GM18508 (cell line): ENCODE data around the gene SPRN.
"Not testable (repeated sequence)": the region's sequence is repeated elsewhere in the genome, so short reads cannot be mapped to it uniquely, and the experiment has no call there.

Experiments used
- ATAC-seq: cut with Tn5 transposase; IDR thresholded peaks from one replicate; pipeline ENCODE4 v1.9.1; 2021; ENCODE audit warnings: moderate number of reproducible peaks; ENCODE audit not compliant: insufficient read depth, unreplicated experiment

SPRN gene, protein sequence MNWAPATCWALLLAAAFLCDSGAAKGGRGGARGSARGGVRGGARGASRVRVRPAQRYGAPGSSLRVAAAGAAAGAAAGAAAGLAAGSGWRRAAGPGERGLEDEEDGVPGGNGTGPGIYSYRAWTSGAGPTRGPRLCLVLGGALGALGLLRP

DNA sequence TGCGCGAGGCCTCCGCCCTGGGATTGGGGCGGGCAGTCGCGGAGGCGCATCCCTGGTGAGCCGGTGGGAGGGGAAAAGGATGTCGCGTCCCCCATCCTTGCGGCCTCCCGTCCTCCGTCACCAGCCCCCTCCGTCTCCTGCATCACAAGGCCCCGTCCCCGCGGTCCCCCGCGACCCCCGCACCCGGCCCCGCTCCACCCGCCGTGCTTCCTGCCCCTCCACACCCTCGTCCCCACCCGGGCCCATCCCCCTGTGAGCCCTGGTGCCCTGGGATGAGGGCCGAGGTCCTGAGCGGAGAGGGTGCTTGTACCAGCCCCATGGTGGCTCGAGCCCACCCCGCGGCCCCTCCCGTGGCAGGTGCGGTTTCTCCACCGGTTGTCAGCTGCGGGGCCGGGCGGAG is at the start of gene SPRN:
TSS of gene SPRN (minus strand) at position 25 of the 400 bp plus-strand sequence. CDS start 944 bp downstream, outside the sequence.
- not testable (repeated sequence) for ATAC-seq

DNA sequence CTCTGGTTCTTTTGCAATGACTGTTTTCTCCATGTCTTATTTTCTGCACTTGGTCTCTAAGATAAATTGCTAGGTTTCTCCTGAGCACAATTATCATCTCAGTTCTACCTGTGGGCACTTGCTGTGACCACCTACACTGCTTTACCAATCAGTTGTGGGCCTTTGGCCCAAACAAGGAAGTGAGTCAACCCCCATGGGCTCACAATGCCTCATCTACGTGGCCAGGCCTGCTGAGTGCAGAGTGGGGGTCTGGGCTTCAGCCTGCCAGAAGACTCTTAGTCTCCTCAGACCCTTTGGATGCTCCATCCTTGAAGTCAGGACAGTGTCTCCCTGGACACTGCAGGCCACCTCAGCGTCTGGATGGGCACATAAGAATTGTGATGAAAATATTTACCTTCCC is 49.6 kb upstream of the SPRN start:
- ATAC-seq, result no peak

DNA sequence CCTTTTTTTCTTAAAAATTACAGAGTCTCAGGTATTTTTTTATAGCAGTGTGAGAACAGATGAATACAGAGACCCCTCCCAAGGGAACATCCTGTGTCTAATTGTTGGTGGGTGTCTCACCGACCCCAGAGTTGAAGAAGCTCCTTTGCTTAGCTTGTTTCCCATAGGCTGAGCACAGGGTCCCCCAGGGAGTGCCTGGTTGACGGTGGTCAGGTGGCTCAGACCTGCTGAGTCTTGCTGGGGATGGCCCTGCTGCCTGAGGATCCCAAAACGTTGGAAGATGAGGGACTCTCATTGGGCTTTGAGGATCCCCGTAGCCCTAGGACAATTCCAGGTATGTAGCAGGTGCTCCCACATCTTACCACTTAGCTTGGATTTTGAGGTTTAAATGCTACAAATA is 48.8 kb upstream of the SPRN start:
- no peak for ATAC-seq

DNA sequence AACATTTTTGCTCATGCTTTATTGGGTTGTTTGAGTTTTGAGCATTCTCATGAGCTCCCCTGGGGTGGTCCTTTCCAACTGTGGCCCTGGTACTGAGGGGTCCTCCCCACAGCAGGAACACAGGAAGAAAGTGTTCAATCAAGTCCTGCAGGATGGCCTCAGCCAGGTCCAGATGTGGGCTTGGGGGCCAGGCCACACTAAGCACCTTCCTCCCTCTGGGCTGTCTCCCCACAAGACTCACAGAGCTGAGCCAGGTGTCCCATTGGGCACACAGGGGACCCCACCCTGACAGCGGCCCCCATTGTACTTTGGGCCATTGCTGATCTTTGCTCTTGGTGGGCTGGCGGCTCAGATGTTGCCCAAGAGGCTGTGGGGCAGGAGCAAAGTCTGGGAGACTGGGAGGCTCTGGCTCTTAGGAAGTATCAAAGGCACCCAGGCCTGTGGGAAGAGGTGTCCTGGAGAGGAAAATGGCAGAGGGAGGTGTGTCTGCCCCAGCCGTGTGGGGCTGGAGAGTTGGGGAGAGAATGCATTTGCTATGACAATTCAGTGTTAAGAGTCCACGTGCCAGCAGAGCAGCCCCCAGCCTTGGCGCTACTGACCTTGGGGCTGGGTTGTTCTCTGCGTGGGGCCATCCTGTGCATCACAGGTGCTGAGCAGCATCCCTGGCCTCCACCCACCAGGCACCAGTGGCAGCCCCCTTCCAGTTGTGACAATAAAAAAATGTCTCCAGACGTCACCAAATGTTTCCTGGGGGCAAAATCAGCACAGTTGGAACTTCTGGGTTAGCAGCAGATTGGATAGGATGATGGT is 47.1 kb upstream of the SPRN start:
- no peak for ATAC-seq

DNA sequence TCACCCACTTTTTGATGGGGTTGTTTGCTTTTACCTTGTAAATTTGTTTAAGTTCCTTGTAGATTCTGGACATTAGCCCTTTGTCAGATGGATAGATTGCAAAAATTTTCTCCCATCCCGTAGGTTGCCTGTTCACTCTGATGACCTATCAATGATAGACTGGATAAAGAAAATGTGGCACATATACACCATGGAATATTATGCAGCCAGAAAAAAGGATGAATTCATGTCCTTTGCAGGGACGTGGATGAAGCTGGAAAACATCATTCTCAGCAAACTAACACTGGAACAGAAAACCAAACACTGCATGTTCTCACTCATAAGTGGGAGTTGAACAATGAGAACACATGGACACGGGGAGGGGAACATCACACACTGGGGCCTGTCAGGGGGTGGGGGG is 44.8 kb upstream of the SPRN start:
- not testable (repeated sequence) for ATAC-seq

DNA sequence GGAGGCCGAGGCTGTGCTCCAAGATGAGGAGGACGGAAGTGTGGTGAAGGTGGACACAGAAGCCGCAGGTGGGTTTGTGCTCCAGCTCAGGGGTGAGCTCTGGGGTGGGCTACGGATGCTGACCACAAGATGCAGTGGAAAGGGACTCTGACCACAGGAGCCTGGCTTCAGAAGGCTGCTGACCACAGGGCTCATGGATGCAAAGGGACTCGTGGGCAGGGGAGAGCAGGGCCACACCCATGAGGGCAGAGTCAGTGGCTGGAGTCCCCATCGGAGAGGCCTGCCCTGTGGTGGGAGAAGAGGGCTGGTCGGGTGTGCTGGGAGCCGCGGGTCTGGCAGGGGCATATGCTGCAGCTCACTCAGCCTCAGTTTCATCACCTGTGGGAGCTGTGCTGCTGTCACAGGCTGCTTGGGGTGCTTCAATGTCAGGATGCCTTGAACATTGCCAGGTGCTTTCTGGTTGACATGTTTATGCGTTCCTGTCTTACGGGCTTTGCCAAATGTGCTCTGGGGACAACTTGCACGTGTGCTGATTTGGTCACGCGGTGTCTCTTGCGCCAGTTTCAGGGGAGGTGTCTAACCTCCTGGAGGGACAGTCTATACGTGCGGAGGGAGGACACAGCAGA is 43.0 kb upstream of the SPRN start:
- no peak for ATAC-seq

DNA sequence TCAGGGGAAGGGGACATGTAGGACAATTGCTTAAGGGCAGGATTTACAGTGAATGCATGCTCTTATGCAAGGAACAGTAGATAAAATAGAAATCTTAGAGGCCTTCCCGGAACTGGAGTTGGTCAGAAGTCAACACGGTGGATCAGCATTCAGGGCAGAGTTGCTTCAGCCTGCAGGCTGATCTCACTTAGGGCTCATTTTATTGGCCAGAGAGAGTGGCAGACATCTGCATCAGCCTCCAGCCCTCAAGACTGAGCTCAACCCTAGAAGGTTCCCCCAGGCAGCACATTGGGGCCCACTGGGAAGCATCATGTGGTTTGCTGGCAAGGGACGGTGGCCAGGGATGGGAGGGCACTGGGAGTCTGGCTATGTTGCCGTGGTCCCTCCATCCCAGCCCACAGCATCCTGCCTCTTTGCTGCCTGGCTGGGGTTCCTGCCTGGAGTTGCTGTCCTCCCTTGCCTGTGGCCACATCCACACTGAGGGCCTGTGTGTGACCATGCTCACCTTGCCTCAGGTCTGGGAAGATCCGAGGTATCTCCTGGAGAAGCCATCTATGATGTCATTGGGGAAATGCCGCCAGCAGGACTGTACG is 42.4 kb upstream of the SPRN start:
- no peak for ATAC-seq

DNA sequence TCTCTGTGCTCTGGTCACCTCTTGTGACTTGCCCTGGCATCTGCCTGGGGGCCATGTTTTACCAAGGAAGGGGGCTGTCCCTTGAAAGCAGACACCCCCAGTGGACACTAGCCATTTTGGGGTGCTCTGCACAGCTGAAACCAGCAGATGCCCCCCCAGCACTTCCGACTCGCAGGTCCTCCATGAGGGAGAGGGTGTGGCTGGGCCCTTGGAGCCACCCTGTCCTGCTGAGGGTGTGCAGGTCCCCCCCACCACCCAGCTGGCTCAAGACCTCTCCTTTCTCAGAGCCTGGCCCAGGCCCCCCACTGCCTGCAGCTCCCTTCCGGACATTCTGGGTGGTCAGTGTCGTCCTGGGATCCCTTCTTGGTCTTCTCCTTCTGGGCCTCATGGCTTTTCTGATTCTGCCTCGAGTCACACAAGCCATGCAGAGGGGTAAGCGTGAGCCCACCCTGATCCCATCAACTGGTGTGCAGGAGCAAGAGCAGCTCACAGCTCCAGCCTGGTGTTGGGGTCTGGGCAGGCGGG is 41.6 kb upstream of the SPRN start:
- ATAC-seq, result no peak

DNA sequence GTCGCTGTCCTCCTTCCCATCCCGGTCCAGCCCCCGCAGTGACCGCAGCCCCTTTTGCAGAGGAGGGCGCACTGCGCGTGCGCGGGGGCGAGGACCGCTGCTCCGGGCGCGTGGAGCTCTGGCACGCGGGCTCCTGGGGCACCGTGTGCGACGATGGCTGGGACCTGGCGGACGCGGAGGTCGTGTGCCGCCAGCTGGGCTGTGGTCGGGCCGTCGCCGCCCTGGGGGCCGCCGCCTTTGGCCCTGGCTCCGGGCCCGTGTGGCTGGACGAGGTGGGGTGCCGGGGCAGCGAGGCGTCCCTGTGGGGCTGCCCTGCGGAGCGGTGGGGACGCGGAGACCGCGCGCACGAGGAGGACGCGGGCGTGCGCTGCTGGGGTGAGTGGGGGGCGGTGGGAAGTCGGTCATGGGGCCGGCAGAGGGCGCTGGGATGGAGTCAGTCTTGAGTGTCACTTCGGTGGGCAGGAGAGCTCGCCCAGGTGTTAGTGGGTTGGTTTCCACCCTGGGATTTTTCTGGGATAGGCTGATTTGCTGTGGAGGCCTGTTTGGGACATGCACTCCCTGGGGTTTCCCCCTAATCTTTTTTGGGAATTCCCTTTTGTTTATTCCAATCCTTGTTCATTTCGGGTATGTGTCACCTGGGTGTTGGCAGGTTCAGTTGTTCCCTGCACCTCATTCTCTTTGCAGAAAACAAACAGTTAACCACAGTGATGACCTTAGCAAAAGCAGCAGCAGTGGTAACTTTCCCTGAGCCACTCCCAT is 40.9 kb upstream of the SPRN start:
- ATAC-seq, result no peak

DNA sequence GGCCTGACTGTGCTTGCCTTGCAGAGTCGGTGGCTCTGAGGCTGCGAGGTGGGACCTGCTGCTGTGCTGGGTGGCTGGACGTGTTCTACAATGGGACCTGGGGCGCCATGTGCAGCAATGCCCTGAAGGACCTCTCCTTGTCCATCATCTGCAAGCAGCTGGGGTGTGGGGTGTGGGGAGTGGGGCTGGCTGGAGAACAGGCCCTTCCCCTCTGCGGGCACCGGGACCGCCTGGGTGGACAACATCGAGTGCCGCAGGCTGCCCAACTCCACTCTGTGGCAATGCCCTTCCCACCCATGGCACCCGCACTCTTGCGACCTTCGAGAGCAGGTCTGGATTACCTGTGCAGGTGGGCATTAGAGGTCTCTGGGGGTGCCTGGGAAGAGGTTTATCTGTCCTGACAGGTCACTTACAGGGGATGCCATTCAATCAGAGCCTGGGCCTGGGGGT is 40.2 kb upstream of the SPRN start:
- no peak for ATAC-seq

DNA sequence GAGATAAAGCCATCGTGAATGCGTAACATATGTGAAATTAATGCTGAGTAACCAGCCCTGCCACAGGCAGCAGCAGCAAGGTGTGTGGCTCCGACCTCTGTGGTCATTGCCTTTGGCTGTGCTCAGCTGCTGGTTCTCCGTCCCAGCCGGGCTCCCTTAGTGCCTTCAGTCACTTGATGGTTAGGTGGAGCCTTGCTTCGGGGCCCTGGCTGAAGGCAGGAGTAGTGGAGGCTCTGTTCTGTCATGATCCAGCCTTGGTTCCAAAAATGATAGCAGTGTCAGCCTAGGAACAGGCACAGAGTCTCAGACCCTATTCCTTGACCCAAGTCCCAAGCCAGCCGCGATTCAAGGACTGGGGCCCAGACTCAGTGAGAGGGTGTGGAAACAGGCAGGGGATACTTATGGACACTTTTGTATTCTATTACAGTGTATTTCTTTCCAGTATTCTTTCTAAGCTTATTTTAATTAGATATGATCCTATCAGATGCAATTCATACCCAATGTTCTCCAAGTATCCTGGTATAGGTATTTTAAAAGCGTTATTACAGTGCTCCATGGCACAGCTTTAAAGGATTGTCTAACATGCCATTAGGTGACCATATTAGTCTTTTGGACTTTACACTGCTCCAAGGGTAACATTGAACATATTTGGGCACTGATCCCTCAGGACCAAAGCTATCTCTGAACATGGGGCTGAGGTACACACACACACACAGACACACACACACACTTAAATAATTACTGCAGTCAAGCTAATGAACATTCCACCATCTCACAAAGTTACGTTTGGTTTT is 38.3 kb upstream of the SPRN start:
- no peak for ATAC-seq

DNA sequence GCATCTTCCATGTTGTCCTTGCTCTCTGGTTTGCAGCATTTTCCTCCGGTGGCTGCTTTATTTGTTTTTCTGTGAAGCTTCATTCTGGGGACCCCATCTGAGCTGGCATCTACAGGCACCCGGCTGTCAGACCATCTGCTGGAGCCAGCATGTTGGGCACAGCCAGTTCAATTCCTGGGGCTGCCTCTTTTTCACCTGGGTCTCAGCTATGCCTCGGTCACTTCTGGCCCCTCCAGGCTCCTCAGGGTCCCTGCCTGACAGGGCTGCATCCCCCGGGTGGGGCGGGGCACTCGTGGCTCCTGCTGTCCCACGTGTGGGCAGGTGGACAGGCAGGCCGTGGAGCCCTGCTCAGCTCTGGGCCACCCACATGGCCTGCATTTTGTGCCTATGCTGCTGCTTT is 37.4 kb upstream of the SPRN start:
- no peak for ATAC-seq

DNA sequence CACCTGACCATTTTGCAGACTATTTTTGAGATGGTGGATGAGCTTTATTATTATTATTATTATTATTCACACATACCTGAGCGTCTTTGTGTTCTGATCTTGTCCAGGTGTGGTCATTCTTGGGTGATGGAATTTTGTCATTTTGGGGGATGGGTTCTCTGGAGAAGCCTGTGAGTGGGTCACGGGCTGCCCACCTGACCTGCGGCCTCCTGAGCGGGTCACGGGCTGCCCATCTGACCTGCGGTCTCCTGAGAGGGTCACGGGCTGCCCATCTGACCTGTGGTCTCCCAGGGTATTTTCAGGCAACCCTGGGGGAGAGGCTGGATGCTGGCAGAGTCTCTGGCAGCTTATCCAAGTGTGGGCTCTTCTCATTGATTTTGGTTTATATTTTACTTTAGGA is 36.6 kb upstream of the SPRN start:
- no peak for ATAC-seq

DNA sequence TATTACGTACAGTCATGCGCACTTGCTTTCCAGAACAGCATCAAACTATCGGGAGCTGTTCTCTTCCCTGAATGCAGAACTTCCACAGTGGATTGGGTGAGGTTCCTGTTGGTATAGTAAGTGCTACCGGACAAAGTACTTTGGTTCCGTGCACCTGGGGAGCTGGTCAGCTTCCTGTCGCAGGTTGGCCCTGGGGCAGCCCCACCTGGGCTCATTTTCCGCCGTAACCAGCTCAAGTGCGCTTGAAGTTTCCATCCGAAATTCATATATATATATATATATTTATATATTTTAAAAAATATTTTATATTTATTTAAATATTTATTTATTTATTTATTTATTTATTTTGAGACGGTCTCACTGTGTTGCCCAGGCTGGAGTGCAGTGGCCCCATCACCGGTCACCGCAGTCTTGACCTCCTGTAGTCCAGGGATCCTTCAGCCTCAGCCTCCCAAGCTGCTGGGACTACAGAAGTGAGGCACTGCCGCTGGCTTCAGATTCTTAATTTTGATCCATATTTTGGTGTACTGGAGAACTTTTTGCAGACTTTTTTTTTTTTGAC is 35.9 kb upstream of the SPRN start:
- ATAC-seq, result no peak

DNA sequence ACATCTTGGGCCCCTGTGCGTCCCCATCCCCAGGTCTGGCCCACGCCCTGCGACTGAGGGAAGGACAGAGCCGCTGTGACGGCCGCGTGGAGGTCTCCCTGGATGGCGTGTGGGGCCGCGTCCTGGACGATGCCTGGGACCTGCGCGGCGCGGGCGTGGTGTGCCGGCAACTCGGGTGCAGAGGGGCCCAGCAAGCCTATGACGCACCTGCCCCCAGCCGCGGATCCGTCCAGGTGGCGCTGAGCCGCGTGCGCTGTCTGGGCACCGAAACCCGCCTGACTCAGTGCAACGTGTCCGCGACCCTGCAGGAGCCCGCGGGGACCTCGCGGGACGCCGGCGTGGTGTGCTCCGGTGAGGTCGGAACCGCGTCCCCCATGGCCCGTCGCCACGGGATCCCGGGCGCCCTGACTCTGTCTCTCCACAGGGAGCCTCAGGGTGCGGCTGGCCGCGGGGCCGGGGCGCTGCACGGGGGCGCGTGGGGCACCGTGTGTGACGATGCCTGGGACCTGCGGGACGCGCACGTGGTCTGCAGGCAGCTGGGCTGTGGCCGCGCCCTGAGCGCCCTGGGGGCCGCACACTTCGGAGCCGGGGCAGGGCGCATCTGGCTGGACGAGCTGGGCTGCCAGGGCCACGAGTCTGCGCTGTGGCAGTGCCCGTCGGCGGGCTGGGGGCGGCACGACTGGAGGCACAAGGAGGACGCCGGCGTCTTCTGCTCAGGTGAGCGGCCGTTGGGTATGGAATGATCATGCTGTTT is 35.2 kb upstream of the SPRN start:
- ATAC-seq, result no peak

DNA sequence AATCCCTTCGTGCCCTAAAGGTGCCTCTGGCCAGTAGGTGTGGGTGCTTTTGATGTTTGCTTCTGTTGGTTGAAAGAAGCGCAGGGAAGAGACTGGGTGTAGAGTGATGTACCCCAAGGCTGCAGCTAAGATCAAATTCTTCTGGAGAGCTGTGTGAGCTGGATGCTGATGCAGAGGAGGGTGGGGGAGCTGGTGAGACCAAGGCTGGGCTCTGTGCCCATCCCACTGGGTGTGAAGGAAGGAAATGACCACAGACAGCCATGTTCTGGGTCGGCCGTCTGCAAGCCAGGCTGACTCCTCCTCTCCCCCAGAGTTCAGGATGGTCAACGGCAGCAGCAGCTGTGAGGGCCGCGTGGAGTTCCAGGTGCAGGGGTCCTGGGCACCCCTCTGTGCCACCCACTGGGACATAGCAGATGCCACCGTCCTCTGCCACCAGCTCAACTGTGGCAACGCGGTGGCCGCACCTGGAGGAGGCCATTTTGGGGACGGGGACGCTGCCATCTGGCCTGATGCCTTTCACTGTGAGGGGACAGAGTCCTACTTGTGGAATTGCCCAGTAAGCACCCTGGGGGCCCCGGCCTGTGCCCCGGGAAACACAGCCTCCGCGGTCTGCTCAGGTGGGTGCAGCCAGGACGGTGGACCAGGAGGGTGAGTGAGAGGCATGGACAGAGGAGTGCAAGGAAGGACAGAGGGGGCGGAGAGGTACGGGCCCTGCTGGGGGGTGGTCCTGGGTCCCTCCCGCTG is 34.5 kb upstream of the SPRN start:
- ATAC-seq, result no peak

DNA sequence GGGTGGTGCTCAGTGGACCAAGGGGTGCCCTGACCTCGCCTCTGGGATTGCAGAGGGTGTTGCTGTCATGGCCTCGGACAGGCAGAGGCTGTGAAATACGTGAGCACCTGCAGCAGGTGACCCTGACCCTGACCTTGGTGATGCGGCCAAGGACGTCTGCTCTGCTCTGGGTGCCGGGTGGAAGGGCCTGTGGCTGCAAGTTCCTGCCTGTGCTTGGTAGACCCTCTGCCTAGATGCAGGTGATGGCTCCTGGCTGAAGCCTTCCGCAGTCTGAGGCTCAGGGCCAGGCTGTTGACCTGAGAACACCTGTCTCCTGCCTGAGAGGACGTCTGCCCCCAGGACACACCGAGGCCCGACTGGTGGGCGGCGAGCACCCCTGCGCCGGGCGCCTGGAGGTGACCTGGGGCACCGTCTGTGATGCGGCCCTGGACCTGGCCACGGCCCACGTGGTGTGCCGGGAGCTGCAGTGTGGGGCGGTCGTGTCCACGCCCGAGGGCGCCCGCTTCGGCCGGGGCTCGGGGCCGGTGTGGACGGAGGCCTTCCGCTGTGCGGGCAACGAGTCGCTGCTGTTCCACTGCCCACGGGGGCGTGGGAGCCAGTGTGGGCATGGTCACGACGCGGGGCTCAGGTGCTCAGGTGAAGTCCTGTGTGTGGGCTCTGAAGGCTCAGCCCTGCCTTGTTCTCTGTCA is 33.7 kb upstream of the SPRN start:
- no peak for ATAC-seq
